IPS DF 4.7 (cell line): ENCODE data around the gene MORN1.

Source experiments
- DNase-seq: peaks from one replicate; pipeline ENCODE4 v3.0.0-alpha.2; 2013; ENCODE audit warnings: low spot score; ENCODE audit errors: extremely low read depth

The MORN1 gene

DNA sequence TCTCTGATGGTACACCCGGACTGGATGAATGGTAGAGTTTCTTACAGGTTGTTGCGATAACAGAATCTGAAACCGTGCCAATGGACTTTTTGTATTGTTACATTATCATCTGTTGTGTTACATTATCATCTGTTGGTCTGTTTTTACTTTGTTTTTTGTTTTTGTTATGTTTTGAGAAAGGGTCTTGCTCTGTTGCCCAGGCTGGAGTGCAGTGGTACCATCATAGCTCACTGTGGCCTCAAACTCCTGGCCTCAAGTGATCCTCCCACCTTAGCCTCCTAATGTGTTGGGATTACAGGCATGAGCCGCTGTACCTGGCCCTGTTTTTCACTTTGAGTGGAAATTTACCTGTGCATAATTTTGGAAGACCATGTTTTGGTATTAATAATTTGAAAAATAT is 31.2 kb upstream of the MORN1 start:
- no peak for DNase-seq

DNA sequence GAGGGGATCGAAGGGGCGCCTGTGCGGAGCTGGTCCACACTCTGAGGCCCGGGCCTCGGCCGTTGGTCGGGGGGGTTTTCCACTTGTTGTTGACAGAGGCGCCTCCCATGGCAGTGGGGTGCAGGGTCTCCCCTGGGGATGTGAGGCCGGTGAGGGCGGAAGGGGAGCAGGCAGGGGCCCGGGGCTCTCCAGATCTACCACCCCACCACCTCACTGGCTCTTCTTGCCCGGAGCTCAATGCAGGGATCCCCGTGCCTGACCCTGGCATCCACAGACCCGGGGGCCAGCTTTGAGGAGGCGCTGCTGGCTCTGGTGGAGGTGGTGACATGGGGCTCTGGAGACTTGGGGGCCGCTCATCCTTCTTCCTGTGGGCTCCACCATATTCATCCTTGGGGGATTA is 28.1 kb upstream of the MORN1 start:
- no peak for DNase-seq

DNA sequence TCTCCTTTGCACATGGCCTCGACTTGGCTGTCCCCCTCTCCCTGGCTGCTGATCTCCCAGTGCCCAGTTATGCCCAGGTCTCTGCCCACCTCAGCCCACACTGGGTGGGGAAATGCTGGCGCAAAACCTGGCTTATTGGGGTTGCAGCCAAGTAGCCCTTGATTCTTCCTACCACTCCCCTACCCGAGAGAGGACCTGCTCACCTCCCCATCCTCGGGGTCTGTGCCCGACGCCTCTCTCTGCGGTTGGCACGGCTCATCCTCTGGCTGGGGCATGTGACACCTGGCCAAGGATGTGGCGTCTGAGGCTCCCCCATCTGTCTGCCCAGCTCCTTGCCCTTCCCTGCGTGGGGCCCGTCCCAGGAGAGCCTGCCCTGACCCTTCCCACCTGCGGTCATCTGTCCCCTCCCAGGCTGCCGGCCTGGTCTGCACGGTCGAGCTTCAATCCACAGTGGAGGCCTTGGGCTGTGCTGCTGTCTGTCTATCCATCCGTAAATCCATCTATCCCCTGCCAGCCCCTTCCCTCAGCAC is 27.5 kb upstream of the MORN1 start:
- DNase-seq = no peak

DNA sequence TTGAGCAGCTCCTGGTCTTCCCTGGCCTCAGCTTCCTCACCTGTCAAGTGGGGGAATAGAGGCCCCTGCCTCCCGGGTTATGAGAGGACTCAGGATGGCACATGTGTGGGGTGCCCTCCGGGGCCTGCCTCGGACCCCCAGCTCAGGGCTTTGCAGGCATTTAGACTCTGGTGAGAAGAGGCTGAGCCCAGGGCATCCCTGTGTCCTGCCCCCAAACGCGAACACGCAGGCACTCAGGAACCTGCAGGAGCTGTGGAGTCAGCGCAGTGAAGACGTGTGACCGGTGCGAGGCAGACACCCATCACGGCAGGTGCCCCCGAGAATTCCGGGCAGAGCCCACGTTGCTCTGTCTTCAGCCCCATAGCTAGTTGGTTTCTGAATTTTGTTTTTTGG is 26.5 kb upstream of the MORN1 start:
- DNase-seq = no peak

DNA sequence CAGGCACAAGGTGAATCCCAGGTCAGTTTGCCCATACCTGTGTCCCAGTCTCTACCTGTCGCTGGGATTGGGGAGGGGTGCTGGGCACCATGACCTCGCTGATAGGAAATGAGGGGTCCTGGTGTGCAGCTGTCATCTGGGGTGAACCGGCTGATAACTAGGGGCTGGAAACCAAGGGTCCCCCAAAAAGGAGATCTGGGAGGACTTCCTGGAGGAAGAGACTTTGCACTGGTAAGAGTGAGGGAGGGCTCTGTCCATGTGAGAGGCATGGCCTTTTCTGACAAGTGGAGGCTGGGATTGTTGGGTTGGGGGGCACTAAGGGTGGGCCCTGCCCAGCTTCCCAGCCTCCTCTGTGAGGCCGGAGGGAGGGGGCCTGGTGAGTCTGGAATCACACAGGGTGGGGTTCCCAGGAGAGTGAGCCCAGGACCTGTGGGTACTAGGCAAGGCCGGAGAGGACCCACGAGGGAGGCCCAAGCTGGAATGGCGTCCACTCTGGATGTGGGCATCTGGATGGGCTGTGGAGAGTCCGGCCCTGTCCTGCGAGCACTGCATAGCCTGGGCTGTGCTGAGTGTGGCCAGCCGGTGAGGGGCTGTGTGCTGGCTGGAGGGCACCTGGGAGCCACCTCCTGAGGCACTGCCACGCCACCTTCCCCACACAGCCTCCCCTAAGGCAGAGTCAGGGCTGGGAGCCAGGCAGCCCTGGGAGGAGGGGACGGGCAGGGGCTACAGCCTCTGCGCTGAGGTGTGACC is 25.9 kb upstream of the MORN1 start:
- no peak for DNase-seq

DNA sequence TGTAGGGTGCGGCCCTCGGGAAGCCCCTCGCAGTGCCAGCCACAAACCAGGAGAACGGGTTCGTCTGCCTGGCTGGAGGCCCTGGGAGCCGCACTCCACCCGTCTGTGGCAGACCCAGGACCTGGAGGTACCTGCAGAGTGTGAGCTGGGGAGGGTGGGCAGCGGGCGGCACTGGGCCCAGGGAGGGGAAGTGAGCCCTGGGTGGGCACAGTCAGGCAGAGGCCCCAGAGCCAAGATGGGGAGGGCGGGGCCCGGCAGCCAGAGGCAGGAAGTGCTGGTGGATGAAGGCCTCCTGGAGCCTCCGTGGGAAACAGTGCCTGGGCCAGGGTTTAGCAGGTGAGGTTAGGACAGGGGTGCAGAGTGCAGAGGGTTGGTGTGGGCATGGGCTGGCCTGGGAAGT is 25.0 kb upstream of the MORN1 start:
- DNase-seq = no peak

DNA sequence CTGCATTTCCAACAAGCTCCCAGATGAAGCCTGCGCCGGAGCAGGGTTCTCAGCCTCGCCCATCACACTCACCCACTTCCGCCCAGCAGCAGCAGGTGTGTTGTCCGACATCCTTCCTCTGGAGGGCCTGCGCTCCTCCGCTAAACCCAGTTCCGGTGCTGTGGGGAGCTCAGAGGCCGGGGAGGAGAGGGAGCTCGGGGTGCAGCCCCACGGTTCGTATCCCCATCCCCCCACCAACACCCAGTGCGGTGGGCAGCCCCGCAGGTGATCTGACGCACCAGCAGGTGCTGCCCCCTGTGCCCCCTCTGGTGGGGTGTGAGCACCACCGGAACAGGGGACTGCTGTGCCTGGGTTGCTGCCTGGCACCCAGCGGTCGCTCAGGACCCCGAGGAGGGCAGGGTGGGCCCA is 24.5 kb upstream of the MORN1 start:
- no peak for DNase-seq

DNA sequence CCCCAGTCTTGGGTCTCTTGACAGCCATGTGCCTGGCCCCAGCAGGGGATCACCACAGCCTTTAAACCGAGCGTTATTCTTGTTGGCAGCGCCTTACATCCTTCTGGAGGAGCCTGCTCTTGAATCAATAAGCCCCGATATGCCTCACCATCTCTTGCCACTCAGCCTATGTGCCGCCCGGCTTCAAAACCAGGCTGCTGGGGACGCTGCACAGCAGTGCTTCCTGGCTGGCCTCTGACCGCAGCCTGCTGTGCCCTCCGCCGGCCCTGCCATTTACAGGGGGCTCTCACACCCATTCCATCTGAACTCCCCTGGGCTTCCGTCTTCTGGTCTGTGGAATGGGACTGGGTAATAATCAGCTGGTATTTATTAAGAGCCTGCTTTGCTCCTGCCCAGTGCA is 24.0 kb upstream of the MORN1 start:
- DNase-seq = no peak

DNA sequence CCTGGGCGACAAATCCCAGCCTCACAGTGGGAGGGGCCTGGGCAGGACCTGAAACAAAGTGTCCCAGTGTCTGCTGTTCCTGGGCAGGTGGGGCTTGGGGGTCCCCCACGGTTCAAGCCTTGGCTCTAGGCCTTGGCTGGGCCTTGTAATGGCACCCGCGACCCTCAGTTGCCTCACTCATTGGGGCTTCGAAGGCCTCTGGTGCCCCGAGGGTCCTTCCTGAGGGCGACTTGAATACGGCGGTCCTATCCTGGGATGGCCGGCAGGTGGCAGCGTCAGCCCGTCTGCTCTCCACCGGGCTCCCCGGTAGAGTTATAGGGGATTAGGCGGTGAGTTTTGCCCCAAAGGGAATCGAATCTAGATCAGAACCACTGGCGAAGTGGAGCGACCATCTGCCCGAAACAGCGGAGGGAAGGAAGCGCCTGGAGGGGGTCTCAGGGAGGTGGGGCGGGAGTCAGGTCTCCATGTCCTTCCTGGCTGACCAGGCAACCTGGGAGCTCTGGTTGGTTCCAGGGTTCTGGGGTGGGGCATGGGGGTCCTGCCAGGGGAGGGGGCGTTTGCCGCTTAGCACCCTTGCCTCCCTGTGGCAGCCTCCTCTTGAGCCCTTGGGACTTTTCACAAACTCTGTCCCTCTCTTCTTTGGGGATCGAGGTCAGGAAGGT is 23.1 kb upstream of the MORN1 start:
- DNase-seq = no peak

DNA sequence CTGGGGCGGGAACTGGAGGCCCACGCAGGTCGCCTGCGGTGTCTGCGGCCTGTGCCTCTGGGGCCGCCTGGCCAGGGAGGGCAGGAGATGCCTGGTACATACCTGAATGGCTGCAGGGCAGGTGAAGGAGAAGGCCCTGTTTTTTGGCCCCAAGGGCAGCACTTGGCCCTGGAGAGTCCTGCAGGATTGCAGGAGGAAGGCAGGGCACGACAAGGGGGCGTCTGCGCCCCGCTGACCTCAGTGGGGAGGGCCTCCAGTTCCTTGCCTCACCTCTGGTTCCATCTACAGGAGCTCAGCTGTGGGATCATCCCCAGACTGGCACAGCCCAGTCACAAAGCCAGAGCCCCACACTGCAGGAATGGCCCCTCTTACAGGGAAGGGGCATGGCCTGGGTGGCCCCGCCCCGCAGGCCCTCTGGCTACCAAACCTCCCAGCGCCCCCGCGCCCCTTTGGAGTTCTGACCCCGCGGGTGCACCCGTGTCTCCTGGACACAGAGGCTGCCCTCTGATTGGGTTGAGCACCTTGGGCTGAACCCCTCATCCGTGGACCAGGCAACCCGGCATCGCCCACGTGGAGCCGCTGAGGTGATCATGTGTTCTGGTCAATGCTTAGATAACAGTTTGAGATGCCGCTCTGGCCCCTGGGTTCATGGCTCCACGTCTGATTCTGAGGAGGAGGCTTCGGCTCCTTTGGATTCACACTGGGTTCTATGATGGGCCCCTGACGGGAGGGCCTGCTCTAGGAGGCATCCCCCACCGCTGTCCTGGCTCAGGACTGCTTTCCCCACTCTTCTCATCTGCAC is 22.3 kb upstream of the MORN1 start:
- DNase-seq = no peak

DNA sequence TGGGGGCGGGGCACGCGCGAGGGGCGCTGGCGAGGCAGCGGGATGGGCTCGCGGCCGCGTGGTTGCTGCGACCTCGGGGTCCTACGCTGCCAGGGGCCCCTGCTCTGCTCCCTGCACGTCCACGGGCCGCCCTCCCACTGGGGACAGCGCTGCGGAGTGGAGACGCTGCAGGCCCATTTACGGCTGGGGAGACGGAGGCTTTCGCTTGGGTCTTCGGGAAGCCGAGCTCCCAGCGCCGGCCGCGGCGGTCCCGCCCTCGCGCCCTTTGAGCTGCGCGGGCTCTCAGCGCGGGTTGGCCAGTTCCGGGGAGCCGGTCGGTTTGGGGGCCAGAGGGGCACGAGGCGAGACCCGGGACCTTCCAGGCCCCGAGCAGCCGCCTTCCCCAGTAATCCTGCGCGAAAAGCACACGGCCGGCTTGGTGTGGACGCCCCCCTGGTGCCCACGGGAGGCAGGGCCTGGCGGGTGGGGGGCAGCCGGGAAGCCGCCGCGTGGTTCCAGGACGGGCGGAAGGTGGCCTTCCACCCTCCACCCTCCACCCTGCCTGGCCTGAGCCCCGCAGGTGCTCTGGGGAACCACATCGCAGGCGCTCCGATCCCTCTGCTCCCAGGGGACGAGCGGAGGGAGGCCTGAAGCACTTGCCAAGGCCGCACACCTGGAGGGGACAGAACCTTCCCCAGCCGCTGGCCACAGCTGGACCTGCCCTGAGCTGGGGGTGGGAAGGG is 21.6 kb upstream of the MORN1 start:
- no peak for DNase-seq

DNA sequence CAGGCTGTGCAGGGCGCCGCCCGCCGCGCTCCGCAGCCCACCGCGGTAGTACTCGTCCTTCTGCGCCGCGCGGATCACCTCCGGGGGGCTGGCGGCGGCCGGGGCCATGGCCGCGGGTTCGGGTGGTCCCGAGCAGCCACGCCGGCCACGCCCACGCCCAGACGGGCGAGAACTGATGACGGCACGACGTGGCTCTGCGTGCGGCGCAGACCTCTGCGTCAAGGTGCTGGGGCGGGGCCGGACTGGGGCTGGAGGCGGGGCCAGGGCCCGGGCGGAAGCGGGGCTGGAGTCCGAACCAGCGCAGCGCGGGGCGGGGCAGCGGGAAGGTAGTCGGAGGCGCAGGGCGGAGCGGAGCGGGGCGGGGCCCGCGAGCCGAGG is 21.0 kb upstream of the MORN1 start, which contains the start of gene PEX10:
Gene PEX10, minus strand, starts transcription at position 170 of the 378 bp plus-strand sequence. Its CDS starts 62 bp downstream, at position 108.
- DNase-seq = peak; percentile 51

DNA sequence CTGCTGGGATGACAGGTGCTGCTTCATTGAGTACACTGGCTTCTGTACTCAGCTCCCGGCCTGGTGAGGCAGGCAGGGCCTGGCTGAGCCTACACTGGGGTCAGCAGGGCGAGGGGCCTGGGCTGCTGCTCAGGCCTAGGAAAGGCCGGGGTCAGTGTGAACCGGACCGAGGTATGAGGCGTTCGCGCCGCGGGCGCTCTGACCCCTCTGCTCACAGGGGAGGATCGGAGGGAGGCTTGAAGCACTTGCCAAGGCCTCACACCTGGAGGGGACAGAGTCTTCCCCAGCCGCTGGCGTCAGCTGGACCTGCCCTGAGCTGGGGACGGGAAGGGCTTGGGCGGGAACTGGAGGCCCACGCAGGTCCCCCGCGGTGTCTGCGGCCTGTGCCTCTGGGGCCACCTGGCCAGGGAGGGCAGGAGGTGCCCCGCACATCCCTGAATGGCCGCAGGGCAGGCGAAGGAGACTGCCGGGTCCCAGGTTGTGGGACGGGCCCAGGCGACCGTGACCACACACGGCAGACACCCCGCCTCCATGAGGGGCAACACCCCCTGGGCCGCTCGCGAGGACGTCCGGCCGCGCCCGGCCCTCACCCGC is 20.5 kb upstream of the MORN1 start:
- DNase-seq = no peak

DNA sequence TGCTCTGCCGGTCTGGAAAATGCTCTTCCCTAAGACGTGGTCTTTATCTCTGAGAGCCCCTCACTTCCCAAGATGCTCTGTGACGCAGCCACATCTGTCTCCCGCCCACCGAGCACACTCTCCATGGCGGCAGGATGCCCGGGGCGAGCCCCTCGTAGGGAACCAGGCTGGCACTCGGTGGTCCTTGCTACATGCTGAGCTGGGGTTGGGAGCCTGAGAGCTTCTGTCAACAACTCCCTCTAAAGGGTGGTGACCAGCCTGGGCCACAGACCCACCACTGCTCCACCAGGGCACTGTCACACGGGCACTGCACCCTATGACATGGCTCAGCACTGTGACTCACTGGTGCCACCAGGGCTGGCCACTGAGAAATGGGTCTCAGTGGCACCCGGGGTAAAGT is 18.4 kb upstream of the MORN1 start:
- no peak for DNase-seq

DNA sequence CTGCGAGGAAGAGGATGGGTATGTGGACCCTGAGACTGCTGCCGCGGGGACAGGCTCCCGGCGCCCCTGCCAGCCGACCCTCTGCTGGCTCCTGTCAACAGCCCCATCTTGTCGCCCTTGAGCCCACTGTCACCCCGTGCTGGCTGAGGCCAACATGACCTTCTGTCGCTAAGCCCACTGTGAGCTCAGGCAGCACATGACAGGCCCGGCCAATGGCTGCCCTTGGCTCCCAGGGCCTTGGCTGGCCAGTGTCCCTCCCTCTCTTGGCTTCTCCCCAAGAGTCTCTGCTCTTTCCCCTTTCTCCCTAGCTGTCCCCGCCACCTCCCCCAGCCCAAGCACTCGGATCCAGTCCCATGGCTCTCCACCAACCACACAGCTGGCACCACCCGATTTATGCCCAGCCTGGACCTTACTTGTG is 17.5 kb upstream of the MORN1 start:
- no peak for DNase-seq

DNA sequence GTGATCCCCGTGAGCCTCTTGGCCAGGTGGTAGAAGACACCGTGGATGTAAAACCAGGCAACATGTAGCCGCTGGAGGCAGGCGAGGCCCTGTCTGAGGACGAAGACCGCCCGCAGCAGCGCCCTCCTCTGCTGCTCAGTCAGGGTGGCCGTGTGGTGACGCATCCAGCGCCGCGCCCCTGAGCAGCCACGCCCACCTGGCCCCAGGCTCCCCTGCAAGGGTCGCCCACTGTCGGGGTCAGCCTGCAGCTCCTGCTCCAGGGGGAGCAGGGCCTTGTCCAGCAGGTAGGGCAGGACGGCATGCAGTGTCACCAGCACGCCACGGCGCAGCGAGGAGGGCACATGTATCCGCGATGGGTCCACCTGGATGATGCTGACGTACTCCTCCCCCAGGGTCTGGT is 17.1 kb upstream of the MORN1 start:
- no peak for DNase-seq

DNA sequence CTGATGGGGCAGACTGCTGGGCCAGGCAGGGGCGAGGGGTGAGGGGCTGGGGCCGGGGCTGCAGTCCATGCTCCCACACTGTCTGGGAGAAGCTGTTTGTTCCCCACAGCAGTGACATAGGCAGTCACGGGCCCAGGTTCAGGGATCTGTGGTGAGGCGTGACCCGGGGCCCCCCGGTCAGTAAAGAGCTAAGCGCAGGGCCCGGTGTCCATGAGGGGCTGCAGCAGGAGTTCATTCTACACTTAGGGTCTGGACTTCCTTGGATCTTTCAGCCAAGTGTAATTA is 16.6 kb upstream of the MORN1 start:
- DNase-seq = no peak

DNA sequence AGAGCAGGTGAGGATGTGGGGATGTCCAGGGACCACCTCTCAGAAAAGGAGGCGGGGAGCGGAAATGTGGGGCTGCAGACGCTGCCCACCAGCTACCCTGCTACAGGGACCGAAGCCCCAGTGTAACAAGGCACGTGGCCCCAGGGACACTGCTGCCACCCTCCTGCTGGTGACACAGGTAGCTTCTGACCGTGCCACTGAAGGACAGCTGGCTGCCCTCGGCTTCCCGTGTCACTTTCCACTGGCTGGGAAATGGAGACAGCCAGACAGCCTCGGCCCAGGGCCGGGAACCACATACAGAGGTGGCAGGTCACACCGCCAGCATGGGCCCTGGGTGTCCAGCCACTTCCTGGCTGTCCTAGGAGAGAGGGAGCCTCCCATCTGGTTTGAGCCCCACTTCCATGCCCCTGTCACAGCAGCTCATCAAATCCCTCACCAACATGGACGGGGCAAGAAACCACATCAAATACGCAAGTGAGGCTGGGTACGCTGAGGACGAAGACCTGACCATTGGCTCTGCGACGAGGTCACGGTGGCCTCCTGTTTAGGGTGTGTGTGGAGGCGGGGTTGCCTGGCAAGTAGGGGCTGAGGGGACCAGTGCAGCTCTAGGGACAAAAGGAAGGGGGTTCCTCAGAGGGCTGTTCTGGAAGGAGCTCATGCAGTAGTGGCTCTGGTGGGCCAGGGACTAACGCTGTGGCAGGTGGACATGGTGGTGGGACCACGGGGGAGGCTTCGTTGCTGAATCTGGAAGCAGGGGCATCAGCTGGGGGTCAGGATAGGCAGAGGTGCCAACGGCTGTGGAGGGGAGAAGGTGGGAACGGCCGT is 16.0 kb upstream of the MORN1 start:
- DNase-seq = no peak

DNA sequence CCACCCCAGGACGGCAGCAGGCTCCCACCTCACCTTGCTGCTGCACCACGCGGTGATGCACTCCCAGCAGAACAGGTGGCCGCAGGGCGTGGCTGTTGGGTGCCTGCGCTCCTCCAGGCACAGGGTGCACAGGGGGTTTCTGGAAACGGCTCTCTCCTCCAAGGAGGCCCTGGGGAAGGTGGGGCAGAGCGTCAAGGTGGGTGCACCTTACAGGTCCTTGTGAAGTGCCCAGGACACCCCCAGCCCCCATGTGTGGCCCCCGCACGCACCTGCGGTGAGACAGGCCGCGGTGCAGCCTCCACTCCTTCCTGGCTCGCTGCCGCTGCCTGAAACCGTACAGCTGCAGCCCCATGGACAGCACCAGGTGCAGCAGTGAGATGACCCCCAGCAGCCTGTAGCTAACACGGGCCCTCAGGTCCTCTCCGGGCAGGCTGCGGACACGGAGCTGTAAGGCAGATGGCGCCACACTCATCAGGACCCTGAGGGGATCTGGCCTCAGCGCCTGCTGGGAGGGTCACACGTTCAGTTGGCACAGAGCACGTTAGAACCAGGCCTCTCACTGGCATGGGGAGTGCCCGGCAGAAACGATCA is 15.2 kb upstream of the MORN1 start:
- no peak for DNase-seq
